ENCODE measurements around the gene RARA.
"Not testable (repeated sequence)": the region's sequence is repeated elsewhere in the genome, so short reads cannot be mapped to it uniquely, and the experiment has no call there.

The RARA gene

DNA sequence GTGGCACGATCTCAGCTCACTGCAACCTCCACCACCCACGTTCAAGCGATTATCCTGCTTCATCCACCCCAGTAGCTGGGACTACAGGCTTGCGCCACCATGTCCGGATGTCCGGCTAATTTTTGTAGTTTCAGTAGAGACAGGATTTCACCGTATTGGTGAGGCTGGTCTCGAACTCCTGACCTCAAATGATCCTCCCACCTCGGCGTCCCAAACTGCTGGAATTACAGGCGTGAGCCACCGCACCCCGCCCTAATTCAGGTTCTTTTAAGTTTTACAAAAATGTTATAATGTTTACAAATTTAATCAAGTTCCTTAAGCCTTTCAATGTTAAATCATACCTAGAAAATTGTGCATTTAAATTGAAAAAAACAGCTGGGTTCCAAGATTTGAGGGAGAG is 68.9 kb downstream of the RARA start:
- TF ChIP-seq CTCF (IDR thresholded peaks at IDR 0.05; ENCODE audit: low read depth, low read length), result no peak
- Histone ChIP-seq H3K36me3 (no peaks in the 10 kb centered on the region), H3K27me3 (ENCODE audit: insufficient read depth, low read depth, severe bottlenecking) (no peaks in the 10 kb centered on the region), H3K9me3 (ENCODE audit: severe bottlenecking) (peaks cover 7% of the 10 kb centered on the region), H3K27ac (no peak overlapping the region), H3K4me3 (ENCODE audit: low read depth, low read length) (no peak overlapping the region)
- no peak for DNase-seq

GRCh38 chr17:40378966-40379365 is 70.0 kb downstream of the RARA start:
- Histone ChIP-seq H3K4me3 (ENCODE audit: low read depth, low read length) (no peak overlapping the region), H3K27ac (no peak overlapping the region), H3K36me3 (no peaks in the 10 kb centered on the region), H3K9me3 (ENCODE audit: severe bottlenecking) (peaks cover 4% of the 10 kb centered on the region), H3K27me3 (ENCODE audit: insufficient read depth, low read depth, severe bottlenecking) (no peaks in the 10 kb centered on the region)
- DNase-seq, result no peak
- no peak for TF ChIP-seq CTCF (IDR thresholded peaks at IDR 0.05; ENCODE audit: low read depth, low read length)

- Histone ChIP-seq H3K4me3 (ENCODE audit: low read depth, low read length) (no peak overlapping the region), H3K27me3 (ENCODE audit: insufficient read depth, low read depth, severe bottlenecking) (no peaks in the 10 kb centered on the region), H3K27ac (no peak overlapping the region), H3K36me3 (peaks cover 19% of the 10 kb centered on the region), H3K9me3 (ENCODE audit: severe bottlenecking) (no peaks in the 10 kb centered on the region)
- no peak for DNase-seq
- no peak for TF ChIP-seq CTCF (IDR thresholded peaks at IDR 0.05; ENCODE audit: low read depth, low read length)
These were observed 73.3 kb downstream of the RARA start for GRCh38 chr17:40382251-40382650.

DNA sequence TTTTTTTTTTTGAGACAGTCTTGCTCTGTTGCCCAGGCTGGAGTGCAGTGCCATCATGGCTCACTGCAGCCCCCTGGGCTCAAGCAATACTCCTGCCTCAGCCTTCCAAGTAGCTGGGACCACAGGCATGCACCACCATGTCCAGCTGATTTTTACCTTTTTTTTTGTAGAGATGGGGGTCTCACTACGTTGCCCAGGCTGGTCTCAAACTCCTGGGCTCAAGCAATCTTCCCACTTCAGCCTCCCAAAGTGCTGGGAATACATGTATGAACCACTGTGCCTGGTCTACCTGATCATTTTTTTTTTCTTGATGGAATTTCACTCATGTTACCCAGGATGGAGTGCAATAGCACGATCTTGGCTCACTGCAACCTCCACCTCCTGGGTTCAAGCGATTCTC is 77.6 kb downstream of the RARA start:
- H3K36me3 ChIP-seq, result peaks cover 62% of the 10 kb centered on the region
- not testable (repeated sequence) for H3K27ac ChIP-seq; H3K27me3 ChIP-seq (ENCODE audit: insufficient read depth, low read depth, severe bottlenecking); DNase-seq; H3K9me3 ChIP-seq (ENCODE audit: severe bottlenecking); H3K4me3 ChIP-seq (ENCODE audit: low read depth, low read length)

DNA sequence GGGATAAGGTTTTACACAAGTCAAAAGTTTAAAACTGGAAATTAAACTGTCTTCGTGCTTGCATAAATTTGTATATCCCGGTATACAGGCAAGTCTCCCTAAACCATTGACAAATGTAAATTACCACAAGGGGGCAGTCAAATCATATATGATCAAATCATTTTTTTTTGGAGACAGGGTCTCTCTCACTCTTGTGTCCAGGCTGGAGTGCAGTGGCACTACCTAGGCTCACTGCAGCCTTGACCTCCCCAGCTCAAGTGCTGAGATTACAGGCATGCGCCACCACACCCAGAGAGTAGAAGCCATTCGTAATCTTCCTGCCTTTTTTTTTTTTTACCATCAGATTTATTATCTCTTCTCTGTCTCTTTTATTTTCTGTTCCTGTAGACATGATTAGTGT is 90.2 kb downstream of the RARA start:
- H3K27me3 ChIP-seq (ENCODE audit: insufficient read depth, low read depth, severe bottlenecking), result no peaks in the 10 kb centered on the region
- H3K4me3 ChIP-seq (ENCODE audit: low read depth, low read length), result no peak overlapping the region
- no peak for DNase-seq
- TF ChIP-seq CTCF (IDR thresholded peaks at IDR 0.05; ENCODE audit: low read depth, low read length), result peak; percentile 40; the same call in 1 of the 2 replicates
- no peak overlapping the region for H3K27ac ChIP-seq
- peaks cover 100% of the 10 kb centered on the region for H3K36me3 ChIP-seq
- H3K9me3 ChIP-seq (ENCODE audit: severe bottlenecking), result no peaks in the 10 kb centered on the region

DNA sequence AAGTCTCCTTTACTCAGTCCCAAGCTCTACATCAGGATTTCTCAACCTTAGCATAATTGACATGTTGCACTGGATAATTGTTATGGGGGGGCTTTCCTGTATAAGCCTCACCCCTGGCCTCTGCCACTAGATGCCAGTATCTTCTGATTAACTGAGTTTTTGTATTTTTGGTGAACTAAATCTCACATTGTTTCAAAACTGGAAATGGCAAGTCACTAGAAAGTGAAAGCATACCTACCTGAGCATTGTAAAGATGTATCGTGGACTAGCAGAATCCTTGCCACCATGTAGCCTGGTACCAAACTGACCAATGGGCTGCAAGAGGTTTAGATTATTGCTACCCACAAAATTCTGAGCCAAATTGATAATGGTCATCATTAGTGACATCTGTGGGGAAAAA is 93.7 kb downstream of the RARA start:
- Histone ChIP-seq H3K27me3 (ENCODE audit: insufficient read depth, low read depth, severe bottlenecking) (no peaks in the 10 kb centered on the region), H3K27ac (no peak overlapping the region), H3K9me3 (ENCODE audit: severe bottlenecking) (no peaks in the 10 kb centered on the region), H3K36me3 (peaks cover 100% of the 10 kb centered on the region), H3K4me3 (ENCODE audit: low read depth, low read length) (no peak overlapping the region)
- no peak for DNase-seq
- no peak for TF ChIP-seq CTCF (IDR thresholded peaks at IDR 0.05; ENCODE audit: low read depth, low read length)
